Measurements from ENCODE around the gene SYTL2. TPM values are rescaled to one million over a fixed set of nuclear protein-coding genes. Genes with fewer than 3 reads are reported as not detected.

Gene SYTL2
- total RNA-seq, 1 donor from 2014 or later, result 51.1 TPM

Other genes with a start within 250 kb of the SYTL2 start
- 18.3 TPM for gene DLG2, start 183.8 kb downstream of the SYTL2 start, total RNA-seq
- gene TMEM126B, start 182.5 kb downstream of the SYTL2 start, total RNA-seq, result 26.1 TPM
- 35.5 TPM for gene TMEM126A, start 163.2 kb downstream of the SYTL2 start, total RNA-seq
- gene CREBZF, start 146.0 kb downstream of the SYTL2 start, total RNA-seq, result 28.7 TPM
- 1.0 TPM for gene CCDC89, start 124.9 kb downstream of the SYTL2 start, total RNA-seq
- gene CCDC83, start 44.2 kb upstream of the SYTL2 start, total RNA-seq, result not detected

All from skeletal muscle tissue (tissue), 1 donor.